Fibroblast of skin of left quadriceps (primary cell): ENCODE measurements around the gene IMPG1.

ENCODE experiments used
- DNase-seq, 2 experiments: peaks; one replicate each; pipeline ENCODE4 v3.0.0-alpha.2; 2013; ENCODE audit warnings: low read depth in 2 of 2

IMPG1 gene

GRCh38 chr6:76072562-76072961 lies at the start of gene IMPG1:
Gene IMPG1, minus strand, starts transcription at chr6:76072662. Its CDS starts 174 bp downstream, at chr6:76072488.
- DNase-seq, result no peak

GRCh38 chr6:76120302-76120701 lies 47.8 kb upstream of the IMPG1 start:
- DNase-seq, result no peak

- no peak for DNase-seq
Measured at GRCh38 chr6:76073281-76073680, 819 bp upstream of the IMPG1 start.

GRCh38 chr6:76057469-76057868 lies 15.0 kb downstream of the IMPG1 start:
- no peak for DNase-seq

GRCh38 chr6:76052314-76052713 lies 20.1 kb downstream of the IMPG1 start:
- DNase-seq, result no peak

GRCh38 chr6:76043690-76044089 lies 28.8 kb downstream of the IMPG1 start:
- no peak for DNase-seq

- DNase-seq, result no peak
Measured at GRCh38 chr6:76035713-76036112, 36.7 kb downstream of the IMPG1 start.

GRCh38 chr6:76026101-76026500 lies 46.4 kb downstream of the IMPG1 start:
- DNase-seq, result no peak

- no peak for DNase-seq
Measured at GRCh38 chr6:76014626-76015530, 57.6 kb downstream of the IMPG1 start.

- no peak for DNase-seq
Measured at GRCh38 chr6:76004202-76004601, 68.3 kb downstream of the IMPG1 start.

- no peak for DNase-seq
Measured at GRCh38 chr6:76003686-76004085, 68.8 kb downstream of the IMPG1 start.

- DNase-seq, result no peak
Measured at GRCh38 chr6:76003113-76003512, 69.3 kb downstream of the IMPG1 start.

- no peak for DNase-seq
Measured at GRCh38 chr6:76000629-76001028, 71.8 kb downstream of the IMPG1 start.

- DNase-seq, result no peak
Measured at GRCh38 chr6:75997696-75998095, 74.8 kb downstream of the IMPG1 start.

GRCh38 chr6:75993236-75994162 lies 79.0 kb downstream of the IMPG1 start:
- no peak for DNase-seq

GRCh38 chr6:75991941-75992340 lies 80.5 kb downstream of the IMPG1 start:
- DNase-seq, result no peak

GRCh38 chr6:75986935-75987334 lies 85.5 kb downstream of the IMPG1 start:
- no peak for DNase-seq

GRCh38 chr6:75975904-75976303 lies 96.6 kb downstream of the IMPG1 start:
- DNase-seq, result no peak

- no peak for DNase-seq
Measured at GRCh38 chr6:75970093-75970492, 102.4 kb downstream of the IMPG1 start.

- DNase-seq, result no peak
Measured at GRCh38 chr6:75968143-75968542, 104.3 kb downstream of the IMPG1 start.

- DNase-seq, result no peak
Measured at GRCh38 chr6:75963569-75963968, 108.9 kb downstream of the IMPG1 start.

GRCh38 chr6:75952128-75952527 lies 120.3 kb downstream of the IMPG1 start:
- no peak for DNase-seq

GRCh38 chr6:75947935-75948334 lies 124.5 kb downstream of the IMPG1 start:
- DNase-seq, result no peak
